GM18499 (cell line): ENCODE results near the gene ENAH.
"Not testable (repeated sequence)": the region's sequence is repeated elsewhere in the genome, so short reads cannot be mapped to it uniquely, and the experiment has no call there.

ENCODE experiments used
- ATAC-seq: cut with Tn5 transposase; IDR thresholded peaks from one replicate; pipeline ENCODE4 v1.9.1; 2021; ENCODE audit warnings: moderate number of reproducible peaks; ENCODE audit not compliant: insufficient read depth, unreplicated experiment

ENAH gene

GRCh38 chr1:225511828-225512381 is 141.0 kb downstream of the ENAH start:
- ATAC-seq: no peak

GRCh38 chr1:225510740-225511139 is 142.2 kb downstream of the ENAH start:
- not testable (repeated sequence) for ATAC-seq

GRCh38 chr1:225509770-225510169 is 143.2 kb downstream of the ENAH start:
- no peak for ATAC-seq

GRCh38 chr1:225509376-225509707 is 143.6 kb downstream of the ENAH start:
- no peak for ATAC-seq

GRCh38 chr1:225508538-225509375 is 144.2 kb downstream of the ENAH start:
- no peak for ATAC-seq

- ATAC-seq: no peak
These were observed 146.2 kb downstream of the ENAH start for GRCh38 chr1:225506727-225507126.

GRCh38 chr1:225504776-225505175 is 148.1 kb downstream of the ENAH start:
- no peak for ATAC-seq

- no peak for ATAC-seq
These were observed 152.2 kb downstream of the ENAH start for GRCh38 chr1:225500624-225501192.

- no peak for ATAC-seq
These were observed 154.3 kb downstream of the ENAH start for GRCh38 chr1:225498549-225499136.

- no peak for ATAC-seq
These were observed 158.0 kb downstream of the ENAH start for GRCh38 chr1:225494789-225495359.

- no peak for ATAC-seq
These were observed 159.2 kb downstream of the ENAH start for GRCh38 chr1:225493591-225494246.

GRCh38 chr1:225488676-225489075 is 164.2 kb downstream of the ENAH start:
- no peak for ATAC-seq

GRCh38 chr1:225486856-225487255 is 166.1 kb downstream of the ENAH start:
- no peak for ATAC-seq

GRCh38 chr1:225485991-225486530 is 166.9 kb downstream of the ENAH start:
- ATAC-seq: no peak

- ATAC-seq: no peak
These were observed 167.7 kb downstream of the ENAH start for GRCh38 chr1:225485226-225485625.

- ATAC-seq: no peak
These were observed 168.2 kb downstream of the ENAH start for GRCh38 chr1:225484657-225485214.

- no peak for ATAC-seq
These were observed 168.9 kb downstream of the ENAH start for GRCh38 chr1:225483818-225484656.

- ATAC-seq: no peak
These were observed 170.4 kb downstream of the ENAH start for GRCh38 chr1:225482421-225482950.

GRCh38 chr1:225481738-225482137 is 171.2 kb downstream of the ENAH start:
- ATAC-seq: no peak
